ENCODE measurements around the gene PITPNC1.

GRCh38 chr17:67412941-67413340 is 35.9 kb downstream of the PITPNC1 start:
- no peak for TF ChIP-seq CTCF (IDR thresholded peaks at IDR 0.05; ENCODE audit: low read length)
- no peak for TF ChIP-seq EZH2phosphoT487 (IDR thresholded peaks at IDR 0.05; ENCODE audit: low read length)
